DND-41 (cell line): ENCODE measurements around the gene SLC52A3.
"Not testable (repeated sequence)": the region's sequence is repeated elsewhere in the genome, so short reads cannot be mapped to it uniquely, and the experiment has no call there.

Experiments used
- ATAC-seq: fragments of 200-7000 bp; cut with Tn5 transposase; 3 replicates; pipeline ENCODE4 v1.9.1; 2021; ENCODE audit warnings: low read depth; ENCODE audit not compliant: insufficient read depth
- DNase-seq: peaks from one replicate; pipeline ENCODE4 v3.0.0-alpha.2; 2020
- H2AFZ ChIP-seq: 2 replicates; pipeline ENCODE4 v1.6.0; 2012; ENCODE audit warnings: low read depth, low read length
- H3K27ac ChIP-seq: 2 replicates; pipeline ENCODE4 v1.5.1; 2012; ENCODE audit warnings: low read length, inconsistent platforms
- H3K27me3 ChIP-seq: fragments of 200-600 bp; sonication (generic); 2 replicates; pipeline ENCODE4 v1.6.0; 2012; ENCODE audit warnings: low read length, mild to moderate bottlenecking, inconsistent platforms; ENCODE audit not compliant: insufficient read depth, poor library complexity
- H3K36me3 ChIP-seq: 2 replicates; pipeline ENCODE4 v1.5.1; 2012; ENCODE audit warnings: low read length, inconsistent platforms; ENCODE audit not compliant: insufficient read depth
- H3K4me1 ChIP-seq: 2 replicates; pipeline ENCODE4 v1.5.1; 2012; ENCODE audit warnings: mild to moderate bottlenecking, low read length; ENCODE audit not compliant: insufficient read depth
- H3K4me2 ChIP-seq: 2 replicates; pipeline ENCODE4 v1.6.0; 2012; ENCODE audit warnings: mild to moderate bottlenecking, moderate library complexity, low read length, inconsistent platforms; ENCODE audit not compliant: insufficient read depth
- H3K4me3 ChIP-seq, 2 experiments: fragments of 200-600 bp in 1 of 2; shearing (Covaris generic) in 1 of 2; 2 replicates each; pipeline ENCODE4 v1.5.1; 2012 to 2016; ENCODE audit warnings: inconsistent platforms in 2 of 2, low read length in 2 of 2, mild to moderate bottlenecking in 2 of 2, low read depth in 1 of 2, moderate library complexity in 1 of 2
- H3K79me2 ChIP-seq: 2 replicates; pipeline ENCODE4 v1.6.0; 2012; ENCODE audit warnings: low read length, inconsistent platforms; ENCODE audit not compliant: insufficient read depth
- H3K9ac ChIP-seq: 2 replicates; pipeline ENCODE4 v1.6.0; 2012; ENCODE audit warnings: low read depth, mild to moderate bottlenecking, inconsistent platforms, low read length, moderate library complexity
- H3K9me3 ChIP-seq: 2 replicates; pipeline ENCODE4 v1.5.1; 2012; ENCODE audit warnings: low read length, moderate library complexity, mild to moderate bottlenecking, inconsistent platforms; ENCODE audit not compliant: insufficient read depth, severe bottlenecking
- H4K20me1 ChIP-seq: 2 replicates; pipeline ENCODE4 v1.6.0; 2012; ENCODE audit warnings: low read length; ENCODE audit not compliant: insufficient read depth
- EZH2 ChIP-seq: IDR thresholded peaks from 3 replicates; pipeline ENCODE4 v1.6.1; 2012; ENCODE audit warnings: borderline replicate concordance, low read depth, mild to moderate bottlenecking, moderate library complexity, low read length, inconsistent platforms; ENCODE audit not compliant: severe bottlenecking
- TF ChIP-seq, protein P1 (sequence below): IDR thresholded peaks from 2 replicates; pipeline ENCODE4 v1.5.1; 2012; ENCODE audit warnings: borderline replicate concordance, low read length, moderate library complexity, mild to moderate bottlenecking; ENCODE audit not compliant: poor library complexity, severe bottlenecking; ENCODE audit errors: extremely low read depth

Gene SLC52A3

DNA sequence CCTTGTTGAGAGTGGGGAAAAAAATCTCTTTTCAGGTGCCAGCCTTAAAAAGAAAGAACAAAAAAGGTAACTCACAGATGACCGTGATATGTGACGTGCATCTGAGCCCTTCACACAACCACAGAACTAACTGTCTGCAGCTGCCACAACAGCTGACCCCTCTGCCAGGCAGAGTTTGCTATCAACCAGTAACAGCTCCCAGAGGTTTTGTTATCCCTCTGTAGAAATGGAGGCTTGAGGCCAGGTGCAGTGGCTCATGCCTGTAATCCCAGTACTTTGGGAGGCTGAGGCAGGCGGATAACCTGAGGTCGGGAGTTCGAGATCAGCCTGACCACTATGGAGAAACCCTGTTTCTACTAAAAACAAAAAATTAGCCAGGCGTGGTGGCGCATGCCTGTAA lies 42.8 kb downstream of the SLC52A3 start:
- ATAC-seq: no peak
- Histone ChIP-seq H3K9ac (no peak overlapping the region), H3K27me3 (peaks cover 7% of the 10 kb centered on the region)

DNA sequence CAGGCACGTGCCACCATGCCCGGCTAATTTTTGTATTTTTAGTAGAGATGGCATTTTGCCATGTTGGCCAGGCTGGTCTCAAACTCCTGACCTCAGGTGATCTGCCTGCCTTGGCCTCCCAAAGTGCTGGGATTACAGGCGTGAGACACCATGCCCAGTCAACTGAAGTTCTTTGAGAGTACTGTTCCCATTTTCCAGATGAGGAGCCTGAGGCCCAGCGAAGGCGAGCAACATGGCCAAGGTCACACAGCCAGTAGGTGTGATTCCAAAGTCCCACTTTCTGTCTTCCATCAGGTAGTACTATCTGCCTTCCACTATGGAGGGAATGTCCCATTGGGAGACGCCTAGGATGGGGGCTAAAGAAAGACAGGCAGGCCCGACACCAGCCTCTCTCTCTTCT lies 43.5 kb downstream of the SLC52A3 start:
- H2AFZ ChIP-seq, H3K27ac ChIP-seq, DNase-seq, H3K4me1 ChIP-seq, H3K9me3 ChIP-seq, H3K9ac ChIP-seq, ATAC-seq, H3K4me3 ChIP-seq, H3K36me3 ChIP-seq, H3K79me2 ChIP-seq, H3K4me2 ChIP-seq, H4K20me1 ChIP-seq: not testable (repeated sequence)
- H3K27me3 ChIP-seq: peaks cover 14% of the 10 kb centered on the region

More for the DNA sequence above, 42.8 kb downstream of the SLC52A3 start:
- H3K4me3 ChIP-seq: no peak overlapping the region
- no peaks in the 10 kb centered on the region for H3K79me2 ChIP-seq
- H3K36me3 ChIP-seq: no peaks in the 10 kb centered on the region
- H3K4me1 ChIP-seq: no peaks in the 10 kb centered on the region
- no peak overlapping the region for H2AFZ ChIP-seq
- no peak overlapping the region for H3K4me2 ChIP-seq
- H4K20me1 ChIP-seq: peaks cover 3% of the 10 kb centered on the region; the same call in 1 of the 2 replicates
- H3K27ac ChIP-seq: no peak overlapping the region
- no peak for TF ChIP-seq EZH2
- no peaks in the 10 kb centered on the region for H3K9me3 ChIP-seq
- no peak for DNase-seq

DNA sequence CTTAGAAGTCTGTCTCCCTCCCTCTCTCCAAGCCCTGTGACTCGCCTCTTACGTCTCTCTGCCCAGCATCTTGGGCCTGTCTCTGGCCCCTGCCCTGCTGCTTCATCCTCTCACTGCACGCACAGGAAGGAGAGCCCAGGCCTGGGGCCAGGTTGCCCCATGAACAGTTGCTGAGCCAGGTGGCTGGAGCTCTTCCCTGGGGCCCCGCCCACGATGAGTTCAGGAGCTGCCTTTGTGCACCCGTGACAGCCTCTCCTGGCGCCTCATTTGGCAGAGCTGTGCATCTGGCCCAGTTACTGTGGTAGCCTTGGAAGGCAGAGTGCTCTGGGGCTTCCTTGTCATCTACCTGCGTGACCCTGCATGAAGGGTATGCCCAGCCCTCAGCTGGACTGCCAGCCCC lies 44.5 kb downstream of the SLC52A3 start:
- ATAC-seq (no peak), DNase-seq (no peak)
- no peak for TF ChIP-seq EZH2
- TF ChIP-seq, protein P1, sequence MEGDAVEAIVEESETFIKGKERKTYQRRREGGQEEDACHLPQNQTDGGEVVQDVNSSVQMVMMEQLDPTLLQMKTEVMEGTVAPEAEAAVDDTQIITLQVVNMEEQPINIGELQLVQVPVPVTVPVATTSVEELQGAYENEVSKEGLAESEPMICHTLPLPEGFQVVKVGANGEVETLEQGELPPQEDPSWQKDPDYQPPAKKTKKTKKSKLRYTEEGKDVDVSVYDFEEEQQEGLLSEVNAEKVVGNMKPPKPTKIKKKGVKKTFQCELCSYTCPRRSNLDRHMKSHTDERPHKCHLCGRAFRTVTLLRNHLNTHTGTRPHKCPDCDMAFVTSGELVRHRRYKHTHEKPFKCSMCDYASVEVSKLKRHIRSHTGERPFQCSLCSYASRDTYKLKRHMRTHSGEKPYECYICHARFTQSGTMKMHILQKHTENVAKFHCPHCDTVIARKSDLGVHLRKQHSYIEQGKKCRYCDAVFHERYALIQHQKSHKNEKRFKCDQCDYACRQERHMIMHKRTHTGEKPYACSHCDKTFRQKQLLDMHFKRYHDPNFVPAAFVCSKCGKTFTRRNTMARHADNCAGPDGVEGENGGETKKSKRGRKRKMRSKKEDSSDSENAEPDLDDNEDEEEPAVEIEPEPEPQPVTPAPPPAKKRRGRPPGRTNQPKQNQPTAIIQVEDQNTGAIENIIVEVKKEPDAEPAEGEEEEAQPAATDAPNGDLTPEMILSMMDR: no peak
- Histone ChIP-seq H3K36me3 (no peaks in the 10 kb centered on the region), H3K4me2 (no peak overlapping the region), H4K20me1 (peaks cover 3% of the 10 kb centered on the region; the same call in 1 of the 2 replicates), H2AFZ (no peak overlapping the region), H3K4me3 (no peak overlapping the region), H3K4me1 (no peaks in the 10 kb centered on the region), H3K9ac (no peak overlapping the region), H3K9me3 (no peaks in the 10 kb centered on the region), H3K27me3 (peaks cover 17% of the 10 kb centered on the region), H3K27ac (no peak overlapping the region), H3K79me2 (no peaks in the 10 kb centered on the region)

DNA sequence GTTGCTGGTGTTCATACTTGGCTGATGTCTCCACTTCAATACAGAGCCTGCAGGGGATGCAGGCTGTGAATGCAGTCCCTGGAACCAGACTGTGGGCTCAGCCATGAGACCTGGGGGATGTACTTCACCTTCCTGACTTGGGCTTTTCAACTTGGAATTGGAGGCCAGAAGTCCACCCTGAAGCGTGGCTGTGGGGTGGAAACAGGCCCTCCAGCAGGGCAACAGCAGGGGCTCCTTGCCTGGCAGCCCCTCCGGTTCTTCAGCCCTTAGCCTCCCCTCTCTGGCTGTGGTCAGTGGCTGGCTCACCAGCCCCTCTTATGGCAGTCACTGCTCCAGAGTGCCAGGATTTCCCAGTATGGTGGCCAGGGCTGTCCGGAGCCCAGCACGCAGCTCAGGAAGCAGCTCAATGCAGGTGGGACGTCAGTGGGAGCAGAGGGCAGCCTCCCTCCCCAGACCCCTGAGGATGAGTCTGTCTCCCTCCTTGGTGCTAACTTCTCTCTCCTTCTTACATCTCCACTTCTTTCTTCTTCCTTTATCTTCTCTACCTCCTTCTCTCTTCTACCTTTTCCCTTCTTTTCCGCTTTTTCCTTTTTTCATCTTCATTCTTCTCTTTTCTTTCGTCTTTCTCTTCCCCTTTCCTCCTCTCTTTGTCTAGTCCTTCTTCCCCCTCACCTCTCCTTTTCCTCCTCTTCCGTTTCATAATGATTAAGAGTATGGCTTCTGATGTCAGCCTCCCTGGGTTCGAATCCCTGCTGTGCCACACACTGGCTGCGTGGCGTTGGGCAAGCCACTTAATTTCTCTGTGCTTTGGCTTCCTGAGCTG lies 45.3 kb downstream of the SLC52A3 start:
- ATAC-seq: no peak
- no peaks in the 10 kb centered on the region for H3K4me1 ChIP-seq
- peaks cover 3% of the 10 kb centered on the region; the same call in 1 of the 2 replicates for H4K20me1 ChIP-seq

More for the DNA sequence above, 45.3 kb downstream of the SLC52A3 start:
- TF ChIP-seq, protein P1: no peak
- no peak for TF ChIP-seq EZH2
- peaks cover 17% of the 10 kb centered on the region for H3K27me3 ChIP-seq
- no peak overlapping the region for H3K9ac ChIP-seq
- no peak overlapping the region for H2AFZ ChIP-seq
- H3K4me3 ChIP-seq: no peak overlapping the region
- H3K79me2 ChIP-seq: no peaks in the 10 kb centered on the region
- no peak for DNase-seq
- H3K27ac ChIP-seq: no peak overlapping the region
- H3K36me3 ChIP-seq: no peaks in the 10 kb centered on the region
- no peaks in the 10 kb centered on the region for H3K9me3 ChIP-seq
- H3K4me2 ChIP-seq: no peak overlapping the region
